Karpas-422 (cell line): ENCODE measurements around the gene IFI16. TPM values are rescaled to one million over a fixed set of nuclear protein-coding genes. Genes with fewer than 3 reads are reported as not detected.
"Not testable (repeated sequence)": the region's sequence is repeated elsewhere in the genome, so short reads cannot be mapped to it uniquely, and the experiment has no call there.

Experiments
- DNase-seq: peaks from one replicate; pipeline ENCODE4 v3.0.0-alpha.2; 2015
- H2AFZ ChIP-seq: fragments of 200-600 bp; sonication (generic); 2 replicates; pipeline ENCODE4 v1.6.1; 2014; ENCODE audit warnings: antibody characterized with exemption, low read length, mixed read lengths
- H3K27ac ChIP-seq: fragments of 200-600 bp; sonication (generic); 2 replicates; pipeline ENCODE4 v1.5.1; 2014; ENCODE audit warnings: mild to moderate bottlenecking, low read length, moderate library complexity
- H3K27me3 ChIP-seq: fragments of 200-600 bp; sonication (generic); 2 replicates; pipeline ENCODE4 v1.6.1; 2014; ENCODE audit warnings: low read length, mixed read lengths
- H3K36me3 ChIP-seq: fragments of 200-600 bp; sonication (generic); 2 replicates; pipeline ENCODE4 v1.6.1; 2014; ENCODE audit warnings: low read length, mixed read lengths; ENCODE audit not compliant: insufficient read depth
- H3K4me1 ChIP-seq: fragments of 200-600 bp; sonication (generic); 2 replicates; pipeline ENCODE4 v1.6.1; 2014; ENCODE audit warnings: mild to moderate bottlenecking, low read length, mixed read lengths
- H3K4me2 ChIP-seq: fragments of 200-600 bp; sonication (generic); 2 replicates; pipeline ENCODE4 v1.6.1; 2014; ENCODE audit warnings: low read length, low read depth, mild to moderate bottlenecking; ENCODE audit not compliant: poor library complexity, severe bottlenecking
- H3K4me3 ChIP-seq: fragments of 200-600 bp; sonication (generic); 2 replicates; pipeline ENCODE4 v1.5.1; 2014; ENCODE audit warnings: mild to moderate bottlenecking, antibody characterized with exemption, low read length, mixed read lengths
- H3K79me2 ChIP-seq: fragments of 200-600 bp; sonication (generic); 2 replicates; pipeline ENCODE4 v1.6.1; 2014; ENCODE audit warnings: mild to moderate bottlenecking, low read length, mixed read lengths
- H3K9ac ChIP-seq: fragments of 200-600 bp; sonication (generic); 2 replicates; pipeline ENCODE4 v1.6.0; 2014; ENCODE audit warnings: low read length
- H3K9me2 ChIP-seq: fragments of 200-600 bp; sonication (generic), shearing (Covaris generic); replicated peaks from 2 replicates; pipeline ENCODE4 v1.6.0; 2014; ENCODE audit warnings: mild to moderate bottlenecking, low read length, moderate library complexity; ENCODE audit not compliant: insufficient read depth
- H3K9me3 ChIP-seq: fragments of 300-700, 200-600 bp; sonication (generic); 2 replicates; pipeline ENCODE4 v1.6.1; 2014; ENCODE audit warnings: low read length, mixed read lengths
- H4K20me1 ChIP-seq: fragments of 200-600 bp; sonication (generic); 2 replicates; pipeline ENCODE4 v1.6.1; 2014; ENCODE audit warnings: mild to moderate bottlenecking, antibody characterized with exemption, low read length, low read depth; ENCODE audit not compliant: insufficient read depth
- total RNA-seq: library from RNA; depleted of rRNA; stranded (reverse); fragments of >200 nt; shearing (Covaris generic); gene quantifications from 2 replicates; pipeline ENCODE4 v1.2.3, GENCODE V29; 2014; ENCODE audit warnings: low replicate concordance

Gene IFI16
- total RNA-seq, 1 experiment from 2014 or later = 36.3 TPM

- Histone ChIP-seq H3K4me1 (peaks cover 24% of the 10 kb centered on the region), H3K27ac (no peak overlapping the region), H3K27me3 (no peaks in the 10 kb centered on the region), H3K36me3 (no peaks in the 10 kb centered on the region), H2AFZ (peak overlapping the region; percentile 57), H3K79me2 (peaks cover 3% of the 10 kb centered on the region; the same call in 1 of the 2 replicates), H4K20me1 (no peaks in the 10 kb centered on the region), H3K9me2 (no peaks in the 10 kb centered on the region), H3K9me3 (no peaks in the 10 kb centered on the region), H3K4me2 (peak overlapping the region; percentile 66), H3K9ac (no peak overlapping the region), H3K4me3 (peak overlapping the region; percentile 66; the same call in 1 of the 2 replicates)
- DNase-seq = no peak
Observed at GRCh38 chr1:159009287-159009686, 420 bp upstream of the IFI16 start.

GRCh38 chr1:159010391-159010790 is 684 bp downstream of the IFI16 start:
- no peaks in the 10 kb centered on the region for H3K9me3 ChIP-seq
- H3K27ac ChIP-seq = peak overlapping the region; percentile 50
- peaks cover 24% of the 10 kb centered on the region for H3K4me1 ChIP-seq
- H3K79me2 ChIP-seq = peaks cover 3% of the 10 kb centered on the region; the same call in 1 of the 2 replicates
- no peaks in the 10 kb centered on the region for H3K27me3 ChIP-seq
- H3K4me2 ChIP-seq = peak overlapping the region; percentile 66
- H3K9ac ChIP-seq = peak overlapping the region; percentile 57
- H3K4me3 ChIP-seq = peak overlapping the region; percentile 66
- H4K20me1 ChIP-seq = no peaks in the 10 kb centered on the region
- H3K36me3 ChIP-seq = no peaks in the 10 kb centered on the region
- H2AFZ ChIP-seq = peak overlapping the region; percentile 57; the same call in 1 of the 2 replicates
- no peak for DNase-seq
- no peaks in the 10 kb centered on the region for H3K9me2 ChIP-seq

- Histone ChIP-seq H3K4me2 (peak overlapping the region; percentile 66), H3K4me3 (peak overlapping the region; percentile 66), H3K9ac (peak overlapping the region; percentile 57), H3K4me1 (peaks cover 24% of the 10 kb centered on the region), H3K27ac (peak overlapping the region; percentile 50)
- H3K36me3 ChIP-seq, H2AFZ ChIP-seq, H3K9me3 ChIP-seq, H3K79me2 ChIP-seq, DNase-seq, H4K20me1 ChIP-seq, H3K9me2 ChIP-seq, H3K27me3 ChIP-seq: not testable (repeated sequence)
Observed at GRCh38 chr1:159011001-159011400, 1.3 kb downstream of the IFI16 start.

GRCh38 chr1:159011751-159012150 is 2.0 kb downstream of the IFI16 start:
- Histone ChIP-seq H3K27me3 (no peaks in the 10 kb centered on the region), H3K9me2 (no peaks in the 10 kb centered on the region), H3K4me3 (peak overlapping the region; percentile 27; the same call in 1 of the 2 replicates), H3K9me3 (no peaks in the 10 kb centered on the region), H4K20me1 (no peaks in the 10 kb centered on the region), H3K4me2 (peak overlapping the region; percentile 66), H3K36me3 (no peaks in the 10 kb centered on the region), H2AFZ (no peak overlapping the region), H3K79me2 (peaks cover 3% of the 10 kb centered on the region; the same call in 1 of the 2 replicates), H3K9ac (peak overlapping the region; percentile 34; the same call in 1 of the 2 replicates), H3K4me1 (peaks cover 24% of the 10 kb centered on the region), H3K27ac (peak overlapping the region; percentile 24; the same call in 1 of the 2 replicates)
- no peak for DNase-seq

GRCh38 chr1:159012495-159012894 is 2.8 kb downstream of the IFI16 start:
- no peaks in the 10 kb centered on the region for H4K20me1 ChIP-seq

GRCh38 chr1:159014003-159014571 is 4.4 kb downstream of the IFI16 start:
- Histone ChIP-seq H3K9ac (no peak overlapping the region), H3K4me3 (no peak overlapping the region), H3K4me1 (peaks cover 22% of the 10 kb centered on the region)

More at GRCh38 chr1:159012495-159012894, 2.8 kb downstream of the IFI16 start:
- H2AFZ ChIP-seq = no peak overlapping the region
- H3K9me2 ChIP-seq = no peaks in the 10 kb centered on the region
- peak overlapping the region; percentile 24; the same call in 1 of the 2 replicates for H3K4me3 ChIP-seq
- no peaks in the 10 kb centered on the region for H3K36me3 ChIP-seq
- H3K4me1 ChIP-seq = peaks cover 24% of the 10 kb centered on the region
- peaks cover 3% of the 10 kb centered on the region; the same call in 1 of the 2 replicates for H3K79me2 ChIP-seq
- DNase-seq = peak; percentile 49
- H3K27ac ChIP-seq = peak overlapping the region; percentile 24; the same call in 1 of the 2 replicates
- H3K9ac ChIP-seq = peak overlapping the region; percentile 17; the same call in 1 of the 2 replicates
- no peaks in the 10 kb centered on the region for H3K9me3 ChIP-seq
- peak overlapping the region; percentile 66 for H3K4me2 ChIP-seq
- no peaks in the 10 kb centered on the region for H3K27me3 ChIP-seq

GRCh38 chr1:159014851-159015250 is 5.1 kb downstream of the IFI16 start:
- H3K27ac ChIP-seq = no peak overlapping the region

More at GRCh38 chr1:159014003-159014571, 4.4 kb downstream of the IFI16 start:
- Histone ChIP-seq H3K27me3 (no peaks in the 10 kb centered on the region), H4K20me1 (no peaks in the 10 kb centered on the region), H3K9me3 (no peaks in the 10 kb centered on the region), H3K9me2 (no peaks in the 10 kb centered on the region), H3K4me2 (no peak overlapping the region), H3K27ac (no peak overlapping the region), H3K36me3 (no peaks in the 10 kb centered on the region), H3K79me2 (peaks cover 3% of the 10 kb centered on the region; the same call in 1 of the 2 replicates), H2AFZ (no peak overlapping the region)
- DNase-seq = no peak

GRCh38 chr1:159015440-159015909 is 5.8 kb downstream of the IFI16 start:
- Histone ChIP-seq H3K4me2 (no peak overlapping the region), H3K36me3 (no peaks in the 10 kb centered on the region), H3K4me1 (peaks cover 14% of the 10 kb centered on the region), H3K27ac (no peak overlapping the region), H2AFZ (no peak overlapping the region), H3K9ac (no peak overlapping the region), H3K4me3 (no peak overlapping the region), H3K27me3 (no peaks in the 10 kb centered on the region), H3K9me2 (no peaks in the 10 kb centered on the region), H3K79me2 (peaks cover 3% of the 10 kb centered on the region; the same call in 1 of the 2 replicates), H4K20me1 (no peaks in the 10 kb centered on the region), H3K9me3 (no peaks in the 10 kb centered on the region)
- DNase-seq = no peak

More at GRCh38 chr1:159014851-159015250, 5.1 kb downstream of the IFI16 start:
- Histone ChIP-seq H3K36me3 (no peaks in the 10 kb centered on the region), H3K79me2 (peaks cover 3% of the 10 kb centered on the region; the same call in 1 of the 2 replicates), H3K9ac (no peak overlapping the region), H3K4me1 (peaks cover 14% of the 10 kb centered on the region), H3K4me2 (no peak overlapping the region), H4K20me1 (no peaks in the 10 kb centered on the region), H3K9me2 (no peaks in the 10 kb centered on the region), H3K4me3 (no peak overlapping the region), H3K9me3 (no peaks in the 10 kb centered on the region), H3K27me3 (no peaks in the 10 kb centered on the region), H2AFZ (no peak overlapping the region)
- DNase-seq = no peak
